WTC11 (cell line): Measurements from ENCODE around the gene PRKCSH. TPM values are rescaled to one million over a fixed set of nuclear protein-coding genes. Genes with fewer than 3 reads are reported as not detected.

ENCODE experiments used
- ATAC-seq: fragments of 200-7000 bp; cut with Tn5 transposase; 2 replicates; pipeline ENCODE4 v1.10.0; 2021; ENCODE audit warnings: mild to moderate bottlenecking, moderate library complexity
- CTCF ChIA-PET: fragments of 300-600 bp; sonication (Branson Sonifier 250); formaldehyde crosslinking; loops from one replicate; lab custom pipeline; 2021; ENCODE audit warnings: antibody characterized with exemption; lab: Charles Lee
- POLR2A ChIA-PET: fragments of 350-600 bp; sonication (Branson Sonifier 250); formaldehyde crosslinking; loops from one replicate; lab custom pipeline; 2021; ENCODE audit warnings: antibody characterized with exemption; lab: Charles Lee
- DNase-seq: peaks from one replicate; pipeline ENCODE4 v3.0.0; 2021; ENCODE audit warnings: low spot score
- H3K27ac Mint-ChIP-seq: 2 replicates; pipeline ENCODE4 v1.8.0; 2021; ENCODE audit warnings: mixed read lengths
- H3K27me3 Mint-ChIP-seq: 2 replicates; pipeline ENCODE4 v1.8.0; 2021; ENCODE audit warnings: low read depth, mild to moderate bottlenecking, moderate library complexity, mixed read lengths
- H3K36me3 Mint-ChIP-seq: 2 replicates; pipeline ENCODE4 v1.8.0; 2021; ENCODE audit warnings: mixed read lengths
- H3K4me1 Mint-ChIP-seq: 2 replicates; pipeline ENCODE4 v1.8.0; 2022; ENCODE audit warnings: mixed read lengths
- H3K4me3 Mint-ChIP-seq: 2 replicates; pipeline ENCODE4 v1.8.0; 2021; ENCODE audit warnings: mild to moderate bottlenecking, moderate library complexity, mixed read lengths
- H3K9me3 Mint-ChIP-seq: 2 replicates; pipeline ENCODE4 v1.8.0; 2021; ENCODE audit warnings: mixed read lengths
- CREM ChIP-seq: sonication (generic); formaldehyde crosslinking; IDR thresholded peaks from 2 replicates; pipeline ENCODE4 v1.8.1; 2022; ENCODE audit warnings: mild to moderate bottlenecking, missing genetic modification reagents, moderate library complexity
- PRDM15 ChIP-seq: sonication (generic); formaldehyde crosslinking; IDR thresholded peaks from 2 replicates; pipeline ENCODE4 v1.8.0; 2022; ENCODE audit warnings: missing genetic modification reagents
- PRRX2 ChIP-seq: fragments of 250-450 bp; sonication (Bioruptor Pico); IDR thresholded peaks from 2 replicates; pipeline ENCODE4 v1.8.0; 2021; ENCODE audit warnings: mild to moderate bottlenecking
- TEAD4 ChIP-seq: sonication (generic); formaldehyde crosslinking; IDR thresholded peaks from 2 replicates; pipeline ENCODE4 v1.8.0; 2022; ENCODE audit warnings: mild to moderate bottlenecking, missing genetic modification reagents
- ZNF219 ChIP-seq: sonication (generic); formaldehyde crosslinking; IDR thresholded peaks from 2 replicates; pipeline ENCODE4 v1.8.0; 2023; ENCODE audit warnings: missing genetic modification reagents, mild to moderate bottlenecking, borderline replicate concordance
- total RNA-seq: library from RNA; stranded (reverse); gene quantifications from 3 replicates; pipeline ENCODE4 v1.2.3, GENCODE V29; 2021
- TF ChIP-seq, protein P1 (sequence below): sonication (generic); formaldehyde crosslinking; IDR thresholded peaks from 2 replicates; pipeline ENCODE4 v1.8.0; 2023; ENCODE audit warnings: missing genetic modification reagents, mild to moderate bottlenecking, borderline replicate concordance
- TF ChIP-seq, protein P2 (sequence below): sonication (generic); formaldehyde crosslinking; IDR thresholded peaks from 2 replicates; pipeline ENCODE4 v1.8.1; 2023; ENCODE audit warnings: mild to moderate bottlenecking, missing genetic modification reagents, moderate library complexity
- TF ChIP-seq, protein P3 (sequence below): sonication (generic); formaldehyde crosslinking; IDR thresholded peaks from 2 replicates; pipeline ENCODE4 v1.8.1; 2023; ENCODE audit warnings: mild to moderate bottlenecking, missing genetic modification reagents, borderline replicate concordance
- TF ChIP-seq, protein P4 (sequence below): fragments of 250-450 bp; sonication (Bioruptor Pico); IDR thresholded peaks from 2 replicates; pipeline ENCODE4 v1.9.0; 2021; ENCODE audit warnings: mild to moderate bottlenecking, borderline replicate concordance

PRKCSH gene
- total RNA-seq, 1 experiment from 2014 or later = 396 TPM

DNA sequence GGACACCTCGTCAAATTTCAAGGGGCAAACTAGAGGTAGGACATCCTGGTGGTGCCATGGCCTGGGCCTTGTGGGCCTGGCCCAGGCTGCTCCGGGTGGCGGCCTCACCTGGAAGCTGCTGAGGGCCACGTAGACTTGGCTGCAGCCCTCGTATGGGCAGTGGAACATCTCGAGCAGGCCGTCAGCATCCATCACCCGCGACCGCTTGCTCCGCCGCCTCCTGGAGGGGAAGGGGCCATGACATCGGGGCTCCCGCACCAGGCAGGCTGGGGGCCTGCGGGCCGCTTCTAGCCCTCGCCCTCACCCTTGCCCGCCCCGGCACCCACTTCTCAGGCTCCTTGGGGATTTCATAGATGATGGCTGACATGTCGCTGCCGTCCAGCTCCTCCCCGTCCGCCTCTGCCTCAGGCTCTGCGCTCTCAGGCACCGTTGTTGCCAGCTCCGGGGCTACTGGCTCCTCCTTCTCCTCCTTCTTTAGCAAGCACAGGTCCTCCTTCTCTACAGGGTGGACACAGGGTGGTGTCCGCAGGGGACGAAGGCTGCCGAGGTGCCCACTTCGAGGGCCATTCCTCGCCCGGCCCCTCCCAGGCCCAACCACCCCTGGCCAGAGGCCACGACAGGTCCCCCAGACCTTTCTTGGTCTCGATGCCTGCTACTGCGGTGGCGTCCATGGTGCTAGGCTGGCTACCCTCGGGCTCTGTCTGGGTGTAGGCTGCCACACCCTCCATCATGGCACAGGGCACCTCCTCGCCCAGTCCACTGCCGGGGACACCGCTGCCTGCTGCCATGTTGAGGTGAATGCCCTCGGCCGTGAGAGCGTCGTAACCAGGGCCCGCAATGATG is 51.4 kb downstream of the PRKCSH start:
- ATAC-seq (no peak), DNase-seq (no peak)
- Mint-ChIP-seq H3K4me3 (no peak overlapping the region), H3K9me3 (no peaks in the 10 kb centered on the region), H3K4me1 (peaks cover 5% of the 10 kb centered on the region), H3K27me3 (peaks cover 13% of the 10 kb centered on the region), H3K36me3 (peaks cover 6% of the 10 kb centered on the region; the same call in 1 of the 2 replicates), H3K27ac (no peak overlapping the region)
- ChIA-PET CTCF (interaction anchor here (1.0 kb wide), 1 partner anchor 65 kb away, joined by 4 read pairs; no protein-coding TSS in a partner anchor), POLR2A (interaction anchor here (1.1 kb wide), 1 partner anchor 59 kb away, joined by 3 read pairs; no protein-coding TSS in a partner anchor)
- no peak for TF ChIP-seq PRRX2 (CRISPR knock-in tag)
- TF ChIP-seq, protein P1, sequence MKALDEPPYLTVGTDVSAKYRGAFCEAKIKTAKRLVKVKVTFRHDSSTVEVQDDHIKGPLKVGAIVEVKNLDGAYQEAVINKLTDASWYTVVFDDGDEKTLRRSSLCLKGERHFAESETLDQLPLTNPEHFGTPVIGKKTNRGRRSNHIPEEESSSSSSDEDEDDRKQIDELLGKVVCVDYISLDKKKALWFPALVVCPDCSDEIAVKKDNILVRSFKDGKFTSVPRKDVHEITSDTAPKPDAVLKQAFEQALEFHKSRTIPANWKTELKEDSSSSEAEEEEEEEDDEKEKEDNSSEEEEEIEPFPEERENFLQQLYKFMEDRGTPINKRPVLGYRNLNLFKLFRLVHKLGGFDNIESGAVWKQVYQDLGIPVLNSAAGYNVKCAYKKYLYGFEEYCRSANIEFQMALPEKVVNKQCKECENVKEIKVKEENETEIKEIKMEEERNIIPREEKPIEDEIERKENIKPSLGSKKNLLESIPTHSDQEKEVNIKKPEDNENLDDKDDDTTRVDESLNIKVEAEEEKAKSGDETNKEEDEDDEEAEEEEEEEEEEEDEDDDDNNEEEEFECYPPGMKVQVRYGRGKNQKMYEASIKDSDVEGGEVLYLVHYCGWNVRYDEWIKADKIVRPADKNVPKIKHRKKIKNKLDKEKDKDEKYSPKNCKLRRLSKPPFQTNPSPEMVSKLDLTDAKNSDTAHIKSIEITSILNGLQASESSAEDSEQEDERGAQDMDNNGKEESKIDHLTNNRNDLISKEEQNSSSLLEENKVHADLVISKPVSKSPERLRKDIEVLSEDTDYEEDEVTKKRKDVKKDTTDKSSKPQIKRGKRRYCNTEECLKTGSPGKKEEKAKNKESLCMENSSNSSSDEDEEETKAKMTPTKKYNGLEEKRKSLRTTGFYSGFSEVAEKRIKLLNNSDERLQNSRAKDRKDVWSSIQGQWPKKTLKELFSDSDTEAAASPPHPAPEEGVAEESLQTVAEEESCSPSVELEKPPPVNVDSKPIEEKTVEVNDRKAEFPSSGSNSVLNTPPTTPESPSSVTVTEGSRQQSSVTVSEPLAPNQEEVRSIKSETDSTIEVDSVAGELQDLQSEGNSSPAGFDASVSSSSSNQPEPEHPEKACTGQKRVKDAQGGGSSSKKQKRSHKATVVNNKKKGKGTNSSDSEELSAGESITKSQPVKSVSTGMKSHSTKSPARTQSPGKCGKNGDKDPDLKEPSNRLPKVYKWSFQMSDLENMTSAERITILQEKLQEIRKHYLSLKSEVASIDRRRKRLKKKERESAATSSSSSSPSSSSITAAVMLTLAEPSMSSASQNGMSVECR (CRISPR knock-in tag) = no peak
- TF ChIP-seq, protein P2, sequence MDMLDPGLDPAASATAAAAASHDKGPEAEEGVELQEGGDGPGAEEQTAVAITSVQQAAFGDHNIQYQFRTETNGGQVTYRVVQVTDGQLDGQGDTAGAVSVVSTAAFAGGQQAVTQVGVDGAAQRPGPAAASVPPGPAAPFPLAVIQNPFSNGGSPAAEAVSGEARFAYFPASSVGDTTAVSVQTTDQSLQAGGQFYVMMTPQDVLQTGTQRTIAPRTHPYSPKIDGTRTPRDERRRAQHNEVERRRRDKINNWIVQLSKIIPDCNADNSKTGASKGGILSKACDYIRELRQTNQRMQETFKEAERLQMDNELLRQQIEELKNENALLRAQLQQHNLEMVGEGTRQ (CRISPR knock-in tag) = no peak
- TF ChIP-seq ZNF219 (CRISPR knock-in tag) = no peak

DNA sequence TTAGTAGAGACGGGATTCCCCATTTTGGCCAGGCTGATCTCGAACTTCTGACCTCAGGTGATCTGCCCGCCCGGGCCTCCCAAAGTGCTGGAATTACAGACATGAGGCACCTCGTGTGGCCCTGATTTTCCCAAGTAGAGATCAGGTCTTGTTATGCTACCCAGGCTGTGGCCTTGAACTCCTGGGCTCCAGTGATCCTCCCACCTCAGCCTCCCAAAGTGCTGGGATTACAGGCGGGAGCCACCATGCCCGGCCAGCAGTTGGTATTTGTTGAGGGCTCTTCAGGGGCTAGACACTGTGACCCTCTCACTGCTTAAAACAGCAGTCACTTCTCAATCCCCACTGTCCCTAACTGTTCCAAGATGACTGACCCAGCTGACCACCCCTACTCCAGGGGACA is 53.9 kb downstream of the PRKCSH start:
- no peaks in the 10 kb centered on the region for H3K9me3 Mint-ChIP-seq
- H3K27ac Mint-ChIP-seq = no peak overlapping the region
- DNase-seq (no peak), ATAC-seq (no peak)
- no peaks in the 10 kb centered on the region for H3K4me1 Mint-ChIP-seq
- POLR2A ChIA-PET = no interaction called here
- H3K36me3 Mint-ChIP-seq = peaks cover 12% of the 10 kb centered on the region
- CTCF ChIA-PET = no interaction called here
- TF ChIP-seq PRDM15 = no peak
- TF ChIP-seq, all 79 proteins: peak for 0
- Mint-ChIP-seq H3K4me3 (no peak overlapping the region), H3K27me3 (no peaks in the 10 kb centered on the region)

DNA sequence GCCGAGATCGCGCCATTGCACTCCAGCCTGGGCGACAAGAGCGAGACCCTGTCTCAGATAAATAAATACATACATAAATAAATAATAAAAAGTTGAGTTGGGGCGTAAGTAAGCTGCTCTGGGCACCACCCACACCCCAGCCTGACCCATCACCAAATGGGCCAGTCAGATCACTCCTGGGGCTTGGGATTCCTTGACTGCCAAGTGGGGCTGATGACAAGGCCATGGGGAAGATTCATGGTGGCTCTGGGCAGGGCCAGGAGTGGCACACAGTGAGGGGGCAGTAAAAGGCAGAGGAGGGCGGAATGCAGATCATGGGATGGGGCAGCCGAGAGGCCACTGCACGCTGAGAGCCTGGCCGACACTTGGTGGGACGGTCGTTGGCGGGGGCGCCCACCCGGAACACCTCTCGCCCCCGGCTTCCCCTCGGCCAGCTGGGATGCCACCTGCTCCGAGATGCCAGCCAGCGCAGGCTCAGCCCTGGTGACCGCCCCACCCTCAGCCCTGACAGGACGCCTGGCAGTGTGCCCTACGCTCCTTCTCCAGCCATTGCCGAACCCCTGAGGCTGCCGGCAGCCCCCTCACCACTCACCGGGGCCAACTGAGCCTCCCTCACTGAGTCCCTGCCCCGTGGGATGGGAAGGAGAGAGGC is 59.3 kb downstream of the PRKCSH start:
- Mint-ChIP-seq H3K9me3 (no peaks in the 10 kb centered on the region), H3K4me1 (no peaks in the 10 kb centered on the region), H3K27me3 (no peaks in the 10 kb centered on the region), H3K36me3 (peaks cover 11% of the 10 kb centered on the region), H3K4me3 (no peak overlapping the region), H3K27ac (no peak overlapping the region)
- CTCF ChIA-PET = interaction anchor here (0.7 to 1.9 kb wide), 2 partner anchors 12 kb away, joined by 3 to 6 read pairs; no protein-coding TSS in a partner anchor
- ATAC-seq (no peak), DNase-seq (no peak)
- POLR2A ChIA-PET = interaction anchor here (0.6 kb wide), 1 partner anchor 1266 kb away, joined by 3 read pairs; no protein-coding TSS in a partner anchor
- TF ChIP-seq, protein P2 (CRISPR knock-in tag) = no peak
- TF ChIP-seq CREM (no peak), TEAD4 (CRISPR knock-in tag) (no peak)
- TF ChIP-seq, protein P3, sequence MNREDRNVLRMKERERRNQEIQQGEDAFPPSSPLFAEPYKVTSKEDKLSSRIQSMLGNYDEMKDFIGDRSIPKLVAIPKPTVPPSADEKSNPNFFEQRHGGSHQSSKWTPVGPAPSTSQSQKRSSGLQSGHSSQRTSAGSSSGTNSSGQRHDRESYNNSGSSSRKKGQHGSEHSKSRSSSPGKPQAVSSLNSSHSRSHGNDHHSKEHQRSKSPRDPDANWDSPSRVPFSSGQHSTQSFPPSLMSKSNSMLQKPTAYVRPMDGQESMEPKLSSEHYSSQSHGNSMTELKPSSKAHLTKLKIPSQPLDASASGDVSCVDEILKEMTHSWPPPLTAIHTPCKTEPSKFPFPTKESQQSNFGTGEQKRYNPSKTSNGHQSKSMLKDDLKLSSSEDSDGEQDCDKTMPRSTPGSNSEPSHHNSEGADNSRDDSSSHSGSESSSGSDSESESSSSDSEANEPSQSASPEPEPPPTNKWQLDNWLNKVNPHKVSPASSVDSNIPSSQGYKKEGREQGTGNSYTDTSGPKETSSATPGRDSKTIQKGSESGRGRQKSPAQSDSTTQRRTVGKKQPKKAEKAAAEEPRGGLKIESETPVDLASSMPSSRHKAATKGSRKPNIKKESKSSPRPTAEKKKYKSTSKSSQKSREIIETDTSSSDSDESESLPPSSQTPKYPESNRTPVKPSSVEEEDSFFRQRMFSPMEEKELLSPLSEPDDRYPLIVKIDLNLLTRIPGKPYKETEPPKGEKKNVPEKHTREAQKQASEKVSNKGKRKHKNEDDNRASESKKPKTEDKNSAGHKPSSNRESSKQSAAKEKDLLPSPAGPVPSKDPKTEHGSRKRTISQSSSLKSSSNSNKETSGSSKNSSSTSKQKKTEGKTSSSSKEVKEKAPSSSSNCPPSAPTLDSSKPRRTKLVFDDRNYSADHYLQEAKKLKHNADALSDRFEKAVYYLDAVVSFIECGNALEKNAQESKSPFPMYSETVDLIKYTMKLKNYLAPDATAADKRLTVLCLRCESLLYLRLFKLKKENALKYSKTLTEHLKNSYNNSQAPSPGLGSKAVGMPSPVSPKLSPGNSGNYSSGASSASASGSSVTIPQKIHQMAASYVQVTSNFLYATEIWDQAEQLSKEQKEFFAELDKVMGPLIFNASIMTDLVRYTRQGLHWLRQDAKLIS (CRISPR knock-in tag) = no peak
- TF ChIP-seq, protein P4, sequence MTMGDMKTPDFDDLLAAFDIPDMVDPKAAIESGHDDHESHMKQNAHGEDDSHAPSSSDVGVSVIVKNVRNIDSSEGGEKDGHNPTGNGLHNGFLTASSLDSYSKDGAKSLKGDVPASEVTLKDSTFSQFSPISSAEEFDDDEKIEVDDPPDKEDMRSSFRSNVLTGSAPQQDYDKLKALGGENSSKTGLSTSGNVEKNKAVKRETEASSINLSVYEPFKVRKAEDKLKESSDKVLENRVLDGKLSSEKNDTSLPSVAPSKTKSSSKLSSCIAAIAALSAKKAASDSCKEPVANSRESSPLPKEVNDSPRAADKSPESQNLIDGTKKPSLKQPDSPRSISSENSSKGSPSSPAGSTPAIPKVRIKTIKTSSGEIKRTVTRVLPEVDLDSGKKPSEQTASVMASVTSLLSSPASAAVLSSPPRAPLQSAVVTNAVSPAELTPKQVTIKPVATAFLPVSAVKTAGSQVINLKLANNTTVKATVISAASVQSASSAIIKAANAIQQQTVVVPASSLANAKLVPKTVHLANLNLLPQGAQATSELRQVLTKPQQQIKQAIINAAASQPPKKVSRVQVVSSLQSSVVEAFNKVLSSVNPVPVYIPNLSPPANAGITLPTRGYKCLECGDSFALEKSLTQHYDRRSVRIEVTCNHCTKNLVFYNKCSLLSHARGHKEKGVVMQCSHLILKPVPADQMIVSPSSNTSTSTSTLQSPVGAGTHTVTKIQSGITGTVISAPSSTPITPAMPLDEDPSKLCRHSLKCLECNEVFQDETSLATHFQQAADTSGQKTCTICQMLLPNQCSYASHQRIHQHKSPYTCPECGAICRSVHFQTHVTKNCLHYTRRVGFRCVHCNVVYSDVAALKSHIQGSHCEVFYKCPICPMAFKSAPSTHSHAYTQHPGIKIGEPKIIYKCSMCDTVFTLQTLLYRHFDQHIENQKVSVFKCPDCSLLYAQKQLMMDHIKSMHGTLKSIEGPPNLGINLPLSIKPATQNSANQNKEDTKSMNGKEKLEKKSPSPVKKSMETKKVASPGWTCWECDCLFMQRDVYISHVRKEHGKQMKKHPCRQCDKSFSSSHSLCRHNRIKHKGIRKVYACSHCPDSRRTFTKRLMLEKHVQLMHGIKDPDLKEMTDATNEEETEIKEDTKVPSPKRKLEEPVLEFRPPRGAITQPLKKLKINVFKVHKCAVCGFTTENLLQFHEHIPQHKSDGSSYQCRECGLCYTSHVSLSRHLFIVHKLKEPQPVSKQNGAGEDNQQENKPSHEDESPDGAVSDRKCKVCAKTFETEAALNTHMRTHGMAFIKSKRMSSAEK = no peak
